HG02870 (cell line): ENCODE data around the gene MRPL23.

ENCODE experiments used
- ATAC-seq: cut with Tn5 transposase; IDR thresholded peaks from one replicate; pipeline ENCODE4 v1.9.1; 2021; ENCODE audit warnings: mild to moderate bottlenecking, moderate library complexity; ENCODE audit not compliant: unreplicated experiment

Gene MRPL23

GRCh38 chr11:1946812-1947484 is at the start of gene MRPL23:
Gene MRPL23 (plus strand): TSS chr11:1947332. CDS start chr11:1947363, 31 bp downstream.
- no peak for ATAC-seq

GRCh38 chr11:1899090-1899489 is 48.0 kb upstream of the MRPL23 start:
- no peak for ATAC-seq

GRCh38 chr11:1899686-1900085 is 47.4 kb upstream of the MRPL23 start:
- no peak for ATAC-seq

GRCh38 chr11:1906181-1906580 is 41.0 kb upstream of the MRPL23 start:
- ATAC-seq = no peak

GRCh38 chr11:1906611-1907423 is 40.3 kb upstream of the MRPL23 start:
- ATAC-seq = no peak

- no peak for ATAC-seq
These were observed 38.5 kb upstream of the MRPL23 start for GRCh38 chr11:1908618-1909017.

GRCh38 chr11:1909524-1909923 is 37.6 kb upstream of the MRPL23 start:
- ATAC-seq = no peak

GRCh38 chr11:1912289-1912878 is 34.7 kb upstream of the MRPL23 start:
- ATAC-seq = no peak

GRCh38 chr11:1913271-1914060 is 33.7 kb upstream of the MRPL23 start:
- ATAC-seq = no peak

GRCh38 chr11:1915795-1916131 is 31.4 kb upstream of the MRPL23 start:
- no peak for ATAC-seq

GRCh38 chr11:1916132-1916985 is 30.8 kb upstream of the MRPL23 start:
- peak; percentile 36 for ATAC-seq

GRCh38 chr11:1916986-1917522 is 30.1 kb upstream of the MRPL23 start:
- ATAC-seq = no peak

GRCh38 chr11:1917523-1918435 is 29.4 kb upstream of the MRPL23 start:
- ATAC-seq = no peak

- ATAC-seq = no peak
These were observed 28.5 kb upstream of the MRPL23 start for GRCh38 chr11:1918436-1919315.

- no peak for ATAC-seq
These were observed 27.6 kb upstream of the MRPL23 start, which contains the start of gene TNNT3 for GRCh38 chr11:1919391-1920127. Gene TNNT3 (plus strand): TSS chr11:1919703. CDS start chr11:1922875, 3,172 bp downstream.

- ATAC-seq = no peak
These were observed 26.8 kb upstream of the MRPL23 start for GRCh38 chr11:1920128-1920908.
